OCI-LY3 (cell line): Measurements from ENCODE around the gene FSTL4.

Source experiments
- EZH2phosphoT487 ChIP-seq: fragments of 200-600 bp; shearing (Covaris generic); IDR thresholded peaks from 2 replicates; pipeline ENCODE4 v1.6.1; 2018; ENCODE audit warnings: antibody characterized with exemption, mixed run types, low read depth
- TF ChIP-seq, protein P1 (sequence below): fragments of 200-600, 300-600 bp; sonication (generic); IDR thresholded peaks from 2 replicates; pipeline ENCODE4 v1.5.1; 2014; ENCODE audit warnings: antibody characterized with exemption, low read length, low read depth

DNA sequence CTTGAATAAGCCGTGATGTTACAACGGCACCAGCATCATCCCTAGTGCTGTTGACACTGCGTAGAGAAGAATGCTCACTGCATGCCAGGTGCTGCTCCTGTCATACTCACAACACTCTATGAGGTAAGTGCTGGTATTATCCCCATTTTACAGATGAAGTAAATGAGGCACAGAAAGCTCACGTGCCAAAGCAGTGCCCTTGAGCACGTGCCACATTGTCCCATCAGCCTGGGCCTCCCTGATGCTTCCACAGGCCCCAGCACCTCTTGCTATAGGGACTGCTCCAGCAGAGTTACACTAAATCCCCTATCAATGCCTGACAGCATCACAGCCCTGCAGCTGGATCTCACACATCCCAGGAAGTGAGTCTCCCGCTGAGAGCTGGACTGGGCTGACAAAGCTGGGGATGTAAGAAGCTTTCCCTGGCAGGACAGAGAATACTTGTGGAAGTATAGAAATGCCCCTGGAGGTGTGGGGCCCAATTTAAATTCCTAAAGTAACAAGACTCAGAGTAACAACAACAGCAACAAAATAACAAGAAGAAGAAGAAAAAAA lies 216.1 kb downstream of the FSTL4 start:
- TF ChIP-seq, protein P1, sequence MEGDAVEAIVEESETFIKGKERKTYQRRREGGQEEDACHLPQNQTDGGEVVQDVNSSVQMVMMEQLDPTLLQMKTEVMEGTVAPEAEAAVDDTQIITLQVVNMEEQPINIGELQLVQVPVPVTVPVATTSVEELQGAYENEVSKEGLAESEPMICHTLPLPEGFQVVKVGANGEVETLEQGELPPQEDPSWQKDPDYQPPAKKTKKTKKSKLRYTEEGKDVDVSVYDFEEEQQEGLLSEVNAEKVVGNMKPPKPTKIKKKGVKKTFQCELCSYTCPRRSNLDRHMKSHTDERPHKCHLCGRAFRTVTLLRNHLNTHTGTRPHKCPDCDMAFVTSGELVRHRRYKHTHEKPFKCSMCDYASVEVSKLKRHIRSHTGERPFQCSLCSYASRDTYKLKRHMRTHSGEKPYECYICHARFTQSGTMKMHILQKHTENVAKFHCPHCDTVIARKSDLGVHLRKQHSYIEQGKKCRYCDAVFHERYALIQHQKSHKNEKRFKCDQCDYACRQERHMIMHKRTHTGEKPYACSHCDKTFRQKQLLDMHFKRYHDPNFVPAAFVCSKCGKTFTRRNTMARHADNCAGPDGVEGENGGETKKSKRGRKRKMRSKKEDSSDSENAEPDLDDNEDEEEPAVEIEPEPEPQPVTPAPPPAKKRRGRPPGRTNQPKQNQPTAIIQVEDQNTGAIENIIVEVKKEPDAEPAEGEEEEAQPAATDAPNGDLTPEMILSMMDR, result no peak
- TF ChIP-seq EZH2phosphoT487, result no peak
